Measurements from ENCODE around the gene PRDM15.

Gene PRDM15

DNA sequence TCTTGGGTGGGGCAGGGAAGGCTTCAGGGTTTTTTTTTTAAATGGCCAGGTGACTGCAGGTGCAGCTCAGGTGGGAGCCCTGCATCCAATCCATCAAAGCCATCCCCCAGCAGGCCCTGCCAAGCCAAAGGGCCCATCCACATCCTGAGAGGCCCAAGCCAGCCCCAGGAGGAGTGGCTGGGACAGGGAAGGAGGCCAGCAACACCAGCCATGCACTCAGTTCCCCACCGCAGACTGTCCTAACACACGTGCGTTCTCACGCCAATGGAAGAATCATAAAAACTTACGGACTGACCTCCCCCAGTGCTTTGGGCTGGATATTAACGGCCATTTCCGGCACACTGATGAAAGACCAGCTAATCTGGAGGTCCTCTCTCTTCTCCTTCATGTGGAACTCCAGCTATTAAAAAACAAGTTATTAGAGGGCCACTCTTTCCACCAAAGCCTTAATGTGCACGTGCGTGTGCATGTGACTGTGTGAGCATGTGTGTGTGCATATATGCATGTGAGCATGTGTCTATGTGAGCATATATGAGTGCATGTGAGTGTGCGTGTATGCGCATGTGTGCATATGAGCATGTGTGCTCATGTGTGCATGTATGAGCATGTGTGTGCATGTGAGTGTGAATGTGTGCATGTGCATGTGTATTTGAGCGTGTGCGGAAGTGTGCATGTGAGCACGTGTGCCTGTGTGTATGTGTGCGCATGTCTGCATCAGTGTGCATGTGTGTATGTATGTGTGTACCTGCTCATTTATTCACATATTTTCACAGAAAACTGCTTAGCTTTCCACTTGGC lies 39.6 kb upstream of the PRDM15 start:
- Mint-ChIP-seq H3K4me3 (no peak overlapping the region), H3K27me3 (no peaks in the 10 kb centered on the region), H3K4me1 (ENCODE audit: low read depth) (peaks cover 32% of the 10 kb centered on the region), H3K27ac (no peak overlapping the region), H3K9me3 (no peaks in the 10 kb centered on the region), H3K36me3 (ENCODE audit: low read depth) (peaks cover 29% of the 10 kb centered on the region)

GRCh38 chr21:41917531-41917930 lies 38.4 kb upstream of the PRDM15 start:
- Mint-ChIP-seq H3K4me1 (ENCODE audit: low read depth) (peaks cover 21% of the 10 kb centered on the region), H3K4me3 (no peak overlapping the region), H3K36me3 (ENCODE audit: low read depth) (peaks cover 29% of the 10 kb centered on the region), H3K27me3 (no peaks in the 10 kb centered on the region), H3K9me3 (no peaks in the 10 kb centered on the region), H3K27ac (no peak overlapping the region)

- Mint-ChIP-seq H3K27ac (no peak overlapping the region), H3K27me3 (no peaks in the 10 kb centered on the region), H3K4me1 (ENCODE audit: low read depth) (peaks cover 16% of the 10 kb centered on the region), H3K9me3 (no peaks in the 10 kb centered on the region), H3K36me3 (ENCODE audit: low read depth) (peaks cover 29% of the 10 kb centered on the region), H3K4me3 (no peak overlapping the region)
Observed at GRCh38 chr21:41916888-41917433, 37.8 kb upstream of the PRDM15 start.

DNA sequence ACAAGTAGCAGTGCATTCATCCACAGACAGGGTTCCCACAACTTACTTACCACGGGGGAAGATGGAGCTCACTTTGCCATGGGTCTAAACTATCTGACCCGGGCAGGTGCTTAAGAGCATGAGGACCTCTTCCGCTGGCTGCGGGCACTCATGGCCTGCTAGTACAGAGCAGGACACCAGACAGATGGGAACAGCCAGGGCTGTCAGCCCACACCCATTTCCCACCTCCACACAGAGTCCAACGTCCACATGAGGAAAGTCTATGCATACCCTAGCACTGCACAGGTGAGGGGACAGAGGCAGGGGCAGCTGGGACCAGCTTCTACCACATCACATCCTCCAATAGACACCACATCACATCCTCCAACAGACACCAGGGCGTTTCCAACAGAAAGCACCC lies 35.8 kb upstream of the PRDM15 start:
- Mint-ChIP-seq H3K4me3 (no peak overlapping the region), H3K4me1 (ENCODE audit: low read depth) (peaks cover 6% of the 10 kb centered on the region), H3K36me3 (ENCODE audit: low read depth) (peaks cover 28% of the 10 kb centered on the region), H3K9me3 (no peaks in the 10 kb centered on the region), H3K27me3 (no peaks in the 10 kb centered on the region), H3K27ac (no peak overlapping the region)

DNA sequence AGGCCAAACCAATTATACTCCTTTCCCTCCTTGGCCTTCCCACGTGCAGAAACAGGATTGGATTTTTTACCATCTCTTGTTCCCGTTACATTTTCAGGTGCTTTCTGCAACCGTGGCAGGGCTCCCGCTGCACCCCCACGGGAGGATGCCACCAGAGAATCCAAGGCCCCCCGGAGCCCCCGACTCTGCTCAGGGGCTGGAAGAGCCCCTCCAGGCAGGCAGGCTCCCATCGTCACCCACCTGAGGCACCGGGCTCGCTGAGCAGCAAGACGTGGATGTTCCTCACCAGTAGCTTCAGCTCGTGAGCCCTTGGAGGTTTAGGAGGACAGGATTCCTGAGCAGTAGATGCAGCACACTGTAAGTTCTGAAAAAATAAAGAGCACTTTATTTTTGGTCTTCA lies 35.2 kb upstream of the PRDM15 start:
- no peaks in the 10 kb centered on the region for H3K9me3 Mint-ChIP-seq
- H3K4me1 Mint-ChIP-seq (ENCODE audit: low read depth) = peaks cover 6% of the 10 kb centered on the region
- no peak overlapping the region for H3K4me3 Mint-ChIP-seq
- peaks cover 28% of the 10 kb centered on the region for H3K36me3 Mint-ChIP-seq (ENCODE audit: low read depth)
- no peak overlapping the region for H3K27ac Mint-ChIP-seq
- H3K27me3 Mint-ChIP-seq = no peaks in the 10 kb centered on the region

DNA sequence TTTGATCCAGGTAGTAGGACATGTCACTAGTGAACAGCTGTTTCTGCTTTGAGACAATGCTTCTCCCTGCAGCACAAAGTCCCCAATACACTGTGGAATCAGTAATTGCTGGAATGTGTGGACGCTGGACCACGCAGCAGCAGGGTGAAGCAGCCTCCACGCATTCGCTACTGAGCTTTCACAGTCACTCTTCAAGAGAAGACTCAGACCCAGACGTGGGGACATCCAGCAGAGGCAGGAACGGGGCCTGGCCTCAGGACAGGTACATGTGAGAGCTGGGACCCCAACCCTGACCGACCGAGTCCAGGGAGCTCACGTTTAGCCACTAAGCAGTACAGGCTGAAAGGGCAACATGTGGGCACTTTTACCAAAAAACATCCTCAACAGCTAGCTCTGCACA lies 34.1 kb upstream of the PRDM15 start:
- Mint-ChIP-seq H3K4me3 (no peak overlapping the region), H3K9me3 (no peaks in the 10 kb centered on the region), H3K4me1 (ENCODE audit: low read depth) (peaks cover 6% of the 10 kb centered on the region), H3K36me3 (ENCODE audit: low read depth) (peaks cover 32% of the 10 kb centered on the region), H3K27ac (no peak overlapping the region), H3K27me3 (no peaks in the 10 kb centered on the region)

GRCh38 chr21:41908829-41909228 lies 29.7 kb upstream of the PRDM15 start:
- H3K27me3 Mint-ChIP-seq = no peaks in the 10 kb centered on the region
- H3K36me3 Mint-ChIP-seq (ENCODE audit: low read depth) = peaks cover 20% of the 10 kb centered on the region
- no peak overlapping the region for H3K4me3 Mint-ChIP-seq
- H3K4me1 Mint-ChIP-seq (ENCODE audit: low read depth) = no peaks in the 10 kb centered on the region
- H3K27ac Mint-ChIP-seq = no peak overlapping the region
- H3K9me3 Mint-ChIP-seq = no peaks in the 10 kb centered on the region

DNA sequence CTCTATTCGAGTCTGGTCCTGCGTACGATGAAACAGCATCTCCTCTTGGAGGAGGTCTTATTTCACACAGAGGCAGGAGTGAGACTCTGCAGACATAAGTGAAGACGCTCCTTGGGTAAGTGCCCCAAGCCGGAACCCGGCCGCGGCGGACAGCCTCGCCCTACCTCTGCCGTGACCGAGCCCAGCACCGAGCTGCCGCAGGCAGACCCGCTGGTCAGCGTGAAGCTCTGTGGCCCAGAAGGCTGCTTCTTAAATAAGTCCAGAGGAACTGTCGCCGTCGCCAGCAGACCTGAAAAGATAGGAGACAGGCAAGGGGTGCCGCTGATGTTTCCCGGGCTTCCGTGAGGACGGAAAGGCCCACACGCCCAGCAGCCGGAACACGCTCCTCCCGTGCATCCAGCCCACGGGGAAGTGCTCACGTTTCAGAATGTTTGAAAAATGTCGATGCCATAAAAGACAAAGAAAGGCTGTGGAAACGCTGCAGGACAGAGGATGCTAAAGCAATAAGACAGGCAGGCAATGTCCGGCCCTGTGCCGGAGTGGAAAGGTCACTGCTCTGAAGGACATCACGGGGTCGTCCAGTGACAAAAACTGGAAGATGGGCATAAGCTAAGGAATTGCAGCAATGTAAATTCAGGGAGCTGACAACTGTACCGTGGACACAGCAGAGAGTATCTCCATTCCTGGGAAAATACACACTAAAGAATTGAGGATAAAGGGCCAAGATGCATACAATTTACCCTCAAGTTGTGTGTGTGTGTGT lies 28.5 kb upstream of the PRDM15 start:
- no peaks in the 10 kb centered on the region for H3K27me3 Mint-ChIP-seq
- no peaks in the 10 kb centered on the region for H3K4me1 Mint-ChIP-seq (ENCODE audit: low read depth)
- no peaks in the 10 kb centered on the region for H3K9me3 Mint-ChIP-seq
- no peak overlapping the region for H3K4me3 Mint-ChIP-seq
- H3K27ac Mint-ChIP-seq = no peak overlapping the region
- peaks cover 26% of the 10 kb centered on the region for H3K36me3 Mint-ChIP-seq (ENCODE audit: low read depth)

GRCh38 chr21:41906770-41907169 lies 27.6 kb upstream of the PRDM15 start:
- Mint-ChIP-seq H3K4me1 (ENCODE audit: low read depth) (peaks cover under 1% of the 10 kb centered on the region), H3K27ac (no peak overlapping the region), H3K36me3 (ENCODE audit: low read depth) (peaks cover 33% of the 10 kb centered on the region), H3K9me3 (no peaks in the 10 kb centered on the region), H3K27me3 (no peaks in the 10 kb centered on the region), H3K4me3 (no peak overlapping the region)

DNA sequence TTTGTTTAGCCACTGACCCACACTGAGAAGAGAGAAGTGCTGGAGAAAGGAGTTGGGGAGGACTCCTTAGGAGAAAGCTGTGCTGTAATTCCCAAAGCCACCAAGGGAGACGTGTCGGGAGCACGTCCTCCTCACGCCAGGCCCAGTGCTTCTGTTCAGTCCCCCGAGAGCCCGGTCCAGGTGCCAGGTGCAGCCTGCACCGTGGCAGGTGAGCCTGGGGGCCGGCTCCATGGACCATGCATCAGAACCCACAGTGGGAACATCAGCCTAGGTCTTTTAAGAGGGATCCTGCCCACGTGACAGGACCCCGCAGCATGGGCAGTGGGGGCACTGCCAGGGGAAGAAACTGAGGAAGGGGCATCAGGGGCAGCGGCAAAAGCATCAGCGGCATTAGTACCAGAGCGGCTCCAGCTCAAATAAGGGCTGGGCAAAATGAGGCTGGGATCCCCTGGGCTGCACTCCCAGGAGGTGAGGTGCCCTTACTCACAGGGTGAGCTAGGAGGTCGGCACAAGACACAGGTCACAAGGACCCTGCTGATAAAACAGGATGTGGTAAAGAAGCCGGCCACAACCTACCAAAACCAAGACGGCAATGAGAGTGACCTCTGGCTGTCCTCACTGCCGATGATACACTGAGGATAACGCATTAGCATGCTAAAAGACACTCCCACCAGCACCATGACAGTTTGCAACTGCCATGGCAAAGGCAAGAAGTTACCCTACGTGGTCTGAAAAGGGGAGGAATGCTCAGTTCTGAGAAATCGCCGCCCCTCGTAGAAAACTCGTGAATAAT lies 24.6 kb upstream of the PRDM15 start:
- H3K9me3 Mint-ChIP-seq = no peaks in the 10 kb centered on the region
- H3K4me1 Mint-ChIP-seq (ENCODE audit: low read depth) = peaks cover 30% of the 10 kb centered on the region
- no peaks in the 10 kb centered on the region for H3K27me3 Mint-ChIP-seq
- H3K4me3 Mint-ChIP-seq = no peak overlapping the region
- peaks cover 36% of the 10 kb centered on the region for H3K36me3 Mint-ChIP-seq (ENCODE audit: low read depth)
- no peak overlapping the region for H3K27ac Mint-ChIP-seq

GRCh38 chr21:41902946-41903345 lies 23.8 kb upstream of the PRDM15 start:
- H3K27ac Mint-ChIP-seq = no peak overlapping the region
- H3K4me3 Mint-ChIP-seq = no peak overlapping the region
- peaks cover 31% of the 10 kb centered on the region for H3K36me3 Mint-ChIP-seq (ENCODE audit: low read depth)
- H3K9me3 Mint-ChIP-seq = no peaks in the 10 kb centered on the region
- H3K27me3 Mint-ChIP-seq = no peaks in the 10 kb centered on the region
- H3K4me1 Mint-ChIP-seq (ENCODE audit: low read depth) = peaks cover 36% of the 10 kb centered on the region

DNA sequence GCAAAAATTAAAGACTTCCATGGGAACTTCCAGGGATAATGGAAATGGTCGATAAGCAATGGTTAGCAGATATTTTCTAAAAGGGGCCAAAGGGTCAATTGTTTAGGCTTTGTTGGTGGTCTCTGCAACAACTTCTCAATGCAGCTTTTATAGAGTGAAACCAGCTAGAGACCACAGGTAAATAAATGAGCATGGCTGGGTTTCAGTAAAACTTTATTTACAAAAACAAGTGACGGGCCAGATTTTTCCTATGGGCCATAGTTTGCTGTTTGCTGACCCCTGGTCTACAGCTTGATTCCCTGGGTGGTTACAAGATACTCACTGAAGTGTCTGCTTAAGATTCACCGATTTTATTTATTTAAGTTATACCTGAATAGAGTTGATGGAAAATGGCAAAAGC lies 22.6 kb upstream of the PRDM15 start:
- no peak overlapping the region for H3K4me3 Mint-ChIP-seq
- H3K4me1 Mint-ChIP-seq (ENCODE audit: low read depth) = peaks cover 39% of the 10 kb centered on the region
- peaks cover 24% of the 10 kb centered on the region for H3K36me3 Mint-ChIP-seq (ENCODE audit: low read depth)
- H3K27me3 Mint-ChIP-seq = no peaks in the 10 kb centered on the region
- H3K9me3 Mint-ChIP-seq = no peaks in the 10 kb centered on the region
- peak overlapping the region; percentile 76 for H3K27ac Mint-ChIP-seq

DNA sequence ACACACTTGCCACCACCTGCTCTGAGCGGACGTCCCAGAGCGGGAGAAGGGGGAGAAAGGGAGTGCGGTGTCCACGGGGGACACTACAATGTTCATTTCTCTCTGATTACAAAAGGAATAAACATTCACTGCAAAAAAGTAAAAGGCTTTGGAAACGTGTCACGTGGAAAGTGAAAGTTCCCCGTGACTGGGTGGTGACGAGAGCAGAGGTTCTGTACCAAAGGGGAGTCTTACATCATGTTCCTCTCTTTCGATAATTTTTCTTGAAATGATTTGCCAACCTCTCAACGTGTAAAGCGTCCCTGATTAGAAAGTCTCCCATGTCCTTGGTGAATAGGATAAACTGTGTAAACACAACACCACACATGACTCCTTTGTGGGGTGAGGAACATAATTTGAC lies 22.0 kb upstream of the PRDM15 start:
- Mint-ChIP-seq H3K36me3 (ENCODE audit: low read depth) (peaks cover 24% of the 10 kb centered on the region), H3K27ac (peak overlapping the region; percentile 76), H3K27me3 (no peaks in the 10 kb centered on the region), H3K4me1 (ENCODE audit: low read depth) (peaks cover 46% of the 10 kb centered on the region), H3K4me3 (peak overlapping the region; percentile 45), H3K9me3 (no peaks in the 10 kb centered on the region)

DNA sequence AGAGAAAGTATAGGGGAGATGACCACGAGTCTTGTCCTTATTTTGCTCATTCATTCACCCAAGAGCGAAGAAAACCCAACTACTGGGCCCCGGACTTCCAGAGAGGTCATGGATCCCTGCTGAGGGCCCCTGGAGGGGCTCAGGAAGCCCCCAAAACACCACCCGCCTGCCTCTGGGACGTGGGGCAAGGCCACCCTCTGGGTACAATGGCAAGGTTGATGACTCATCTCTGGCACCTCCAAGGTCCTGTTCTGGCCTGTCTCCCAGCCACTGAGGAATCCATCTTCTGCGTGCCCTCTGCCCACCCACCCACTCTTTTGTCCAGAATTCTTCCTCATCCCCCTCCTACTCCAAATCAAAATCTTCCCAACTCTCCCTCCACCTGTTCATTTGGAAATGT lies 21.3 kb upstream of the PRDM15 start:
- Mint-ChIP-seq H3K9me3 (no peaks in the 10 kb centered on the region), H3K27me3 (no peaks in the 10 kb centered on the region), H3K4me3 (no peak overlapping the region), H3K36me3 (ENCODE audit: low read depth) (peaks cover 27% of the 10 kb centered on the region), H3K27ac (peak overlapping the region; percentile 76), H3K4me1 (ENCODE audit: low read depth) (peaks cover 52% of the 10 kb centered on the region)

All from stimulated activated naive CD8-positive, alpha-beta T cell treated with anti-CD3 and anti-CD28 coated beads, Interleukin-15, Interleukin-2, amounts not matched to agents 100 ng/mL and 50 ng/mL, for 24 hours (primary cell).